Smooth muscle cell (in vitro differentiated cells): ENCODE results near the gene LSM11. TPM values are rescaled to one million over a fixed set of nuclear protein-coding genes. Genes with fewer than 3 reads are reported as not detected.

Experiments
- DNase-seq: peaks from one replicate; lab custom pipeline; 2025; ENCODE audit not compliant: unreplicated experiment; lab: John Stamatoyannopoulos, UW
- H2AFZ ChIP-seq: fragments of 200-600 bp; sonication (generic); 2 replicates; pipeline ENCODE4 v1.6.0; 2016; ENCODE audit warnings: antibody characterized with exemption, low read depth, mild to moderate bottlenecking
- H3F3A ChIP-seq: fragments of 200-600 bp; sonication (generic); 2 replicates; pipeline ENCODE4 v1.6.0; 2017; ENCODE audit warnings: antibody characterized with exemption, low read depth
- H3K27ac ChIP-seq: fragments of 200-600 bp; sonication (generic); 2 replicates; pipeline ENCODE4 v1.5.1; 2016; ENCODE audit warnings: low read depth, mild to moderate bottlenecking
- H3K27me3 ChIP-seq: fragments of 200-600 bp; sonication (generic); 2 replicates; pipeline ENCODE4 v1.6.1; 2016; ENCODE audit warnings: low read depth, mild to moderate bottlenecking
- H3K36me3 ChIP-seq: fragments of 200-600 bp; sonication (generic); 2 replicates; pipeline ENCODE4 v1.5.1; 2016; ENCODE audit warnings: low read depth
- H3K4me1 ChIP-seq: fragments of 200-600 bp; sonication (generic); 2 replicates; pipeline ENCODE4 v1.5.1; 2016; ENCODE audit warnings: low read depth
- H3K4me2 ChIP-seq: fragments of 200-600 bp; sonication (generic); 2 replicates; pipeline ENCODE4 v1.6.0; 2016; ENCODE audit warnings: mild to moderate bottlenecking
- H3K4me3 ChIP-seq: fragments of 200-600 bp; sonication (generic); 2 replicates; pipeline ENCODE4 v1.5.1; 2016; ENCODE audit warnings: mild to moderate bottlenecking
- H3K79me2 ChIP-seq: fragments of 200-600 bp; sonication (generic); 2 replicates; pipeline ENCODE4 v1.6.0; 2016; ENCODE audit warnings: low read depth, mild to moderate bottlenecking
- H3K9ac ChIP-seq: fragments of 200-600 bp; sonication (generic); 2 replicates; pipeline ENCODE4 v1.6.0; 2016; ENCODE audit warnings: low read depth
- H3K9me3 ChIP-seq: fragments of 200-600 bp; sonication (generic); replicated peaks from 2 replicates; pipeline ENCODE4 v1.5.1; 2016; ENCODE audit warnings: low read depth
- H4K20me1 ChIP-seq: fragments of 200-600 bp; sonication (generic); 2 replicates; pipeline ENCODE4 v1.6.0; 2016; ENCODE audit warnings: low read depth
- WGBS: methylation state at CpG from one replicate; pipeline ENCODE4 v1.1.7; 2016; ENCODE audit warnings: low lambda C conversion rate; 5-methylcytosine and 5-hydroxymethylcytosine counted together
- polyA plus RNA-seq: library from polyadenylated mRNA; unstranded; fragments of >200 nt; fragmentation: Nextera tagmentation; extraction: Ambion mirVana; gene quantifications from 2 replicates; pipeline ENCODE4 v1.2.1, GENCODE V29; 2016
- total RNA-seq: library from RNA; depleted of rRNA; stranded (reverse); fragments of >200 nt; gene quantifications from 2 replicates; pipeline ENCODE4 v1.2.3, GENCODE V29; 2014
- TF ChIP-seq, protein P1 (sequence below): fragments of 200-600 bp; sonication (generic); IDR thresholded peaks from 2 replicates; pipeline ENCODE4 v1.5.1; 2017; ENCODE audit warnings: borderline replicate concordance, mild to moderate bottlenecking, antibody characterized with exemption; ENCODE audit not compliant: insufficient read depth, poor library complexity, severe bottlenecking

The LSM11 gene
- total and polyA plus RNA-seq, 2 experiments from 2014 or later = 2.2 to 7.5 TPM

DNA sequence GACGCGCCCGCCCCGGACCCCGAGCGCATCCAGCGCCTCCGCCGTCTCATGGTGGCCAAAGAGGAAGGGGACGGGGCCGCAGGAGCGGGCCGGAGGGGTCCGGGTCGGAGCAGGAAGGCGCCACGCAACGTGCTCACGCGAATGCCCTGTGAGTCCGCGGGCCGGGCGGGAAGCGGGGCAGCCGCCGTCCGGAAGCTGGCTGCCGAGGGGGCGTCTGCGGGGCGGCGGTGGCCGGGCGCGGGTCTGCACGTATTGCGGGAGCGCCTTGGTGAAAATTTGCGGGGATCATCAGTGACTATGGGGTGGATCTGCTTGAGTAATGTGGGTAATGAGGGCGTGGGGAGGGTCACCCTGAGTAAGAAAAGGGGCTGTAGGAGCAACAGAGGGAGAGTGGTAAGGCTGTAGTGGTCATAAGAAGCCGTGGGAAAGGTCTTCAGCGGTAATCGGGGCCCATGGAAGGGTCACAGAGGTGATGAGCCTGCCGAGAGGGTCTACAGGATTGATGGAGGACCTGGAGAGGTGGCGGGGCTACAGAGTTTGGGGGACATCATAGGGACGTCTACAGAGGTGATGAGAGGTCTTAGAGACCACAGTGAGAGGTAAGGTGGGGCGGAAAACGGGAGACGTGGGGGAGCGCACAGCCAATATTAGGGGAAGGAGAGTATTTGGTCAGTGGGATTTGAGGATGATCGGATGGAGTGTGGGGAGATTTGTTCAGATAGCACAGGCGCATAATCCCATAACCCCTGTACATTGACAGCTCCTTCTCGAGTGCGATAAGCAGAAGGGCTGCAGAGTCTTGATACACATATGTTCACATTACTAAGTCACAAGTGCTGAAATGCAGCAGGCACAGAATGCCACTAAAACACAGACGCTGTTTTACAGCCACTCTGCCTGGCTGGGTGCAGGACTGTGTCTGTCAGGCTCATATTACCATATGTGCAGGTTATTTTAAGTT, 819 bp downstream of the LSM11 start:
- DNase-seq = no peak
- 16% methylated on average over 26 of the region's 56 CpGs for WGBS
- peak overlapping the region; percentile 85 for H3K4me2 ChIP-seq
- peaks cover 3% of the 10 kb centered on the region for H3K4me1 ChIP-seq
- no peaks in the 10 kb centered on the region for H3K36me3 ChIP-seq
- H3K4me3 ChIP-seq = peak overlapping the region; percentile 85
- H3K9me3 ChIP-seq = no peaks in the 10 kb centered on the region
- TF ChIP-seq, protein P1, sequence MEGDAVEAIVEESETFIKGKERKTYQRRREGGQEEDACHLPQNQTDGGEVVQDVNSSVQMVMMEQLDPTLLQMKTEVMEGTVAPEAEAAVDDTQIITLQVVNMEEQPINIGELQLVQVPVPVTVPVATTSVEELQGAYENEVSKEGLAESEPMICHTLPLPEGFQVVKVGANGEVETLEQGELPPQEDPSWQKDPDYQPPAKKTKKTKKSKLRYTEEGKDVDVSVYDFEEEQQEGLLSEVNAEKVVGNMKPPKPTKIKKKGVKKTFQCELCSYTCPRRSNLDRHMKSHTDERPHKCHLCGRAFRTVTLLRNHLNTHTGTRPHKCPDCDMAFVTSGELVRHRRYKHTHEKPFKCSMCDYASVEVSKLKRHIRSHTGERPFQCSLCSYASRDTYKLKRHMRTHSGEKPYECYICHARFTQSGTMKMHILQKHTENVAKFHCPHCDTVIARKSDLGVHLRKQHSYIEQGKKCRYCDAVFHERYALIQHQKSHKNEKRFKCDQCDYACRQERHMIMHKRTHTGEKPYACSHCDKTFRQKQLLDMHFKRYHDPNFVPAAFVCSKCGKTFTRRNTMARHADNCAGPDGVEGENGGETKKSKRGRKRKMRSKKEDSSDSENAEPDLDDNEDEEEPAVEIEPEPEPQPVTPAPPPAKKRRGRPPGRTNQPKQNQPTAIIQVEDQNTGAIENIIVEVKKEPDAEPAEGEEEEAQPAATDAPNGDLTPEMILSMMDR = no peak
- peak overlapping the region; percentile 81 for H2AFZ ChIP-seq
- H3K27ac ChIP-seq = no peak overlapping the region
- H3K9ac ChIP-seq = peak overlapping the region; percentile 61
- H3K79me2 ChIP-seq = peaks cover 5% of the 10 kb centered on the region
- H3K27me3 ChIP-seq = no peaks in the 10 kb centered on the region
- H4K20me1 ChIP-seq = no peaks in the 10 kb centered on the region
- no peaks in the 10 kb centered on the region for H3F3A ChIP-seq

- Histone ChIP-seq H3K36me3 (no peaks in the 10 kb centered on the region), H3K4me3 (peak overlapping the region; percentile 85), H3K9me3 (no peaks in the 10 kb centered on the region), H3K9ac (no peak overlapping the region), H2AFZ (no peak overlapping the region), H3K27ac (no peak overlapping the region), H4K20me1 (no peaks in the 10 kb centered on the region), H3K4me1 (peaks cover 3% of the 10 kb centered on the region), H3K79me2 (peaks cover 5% of the 10 kb centered on the region), H3K4me2 (peak overlapping the region; percentile 85), H3F3A (no peaks in the 10 kb centered on the region), H3K27me3 (no peaks in the 10 kb centered on the region)
- no peak for DNase-seq
- WGBS = 96% methylated on average over 4 of the region's 4 CpGs
- TF ChIP-seq, protein P1 = no peak
These were observed 1.5 kb downstream of the LSM11 start for GRCh38 chr5:157745041-157745456.

GRCh38 chr5:157747173-157747740, 3.7 kb downstream of the LSM11 start:
- H3K36me3 ChIP-seq = no peaks in the 10 kb centered on the region
- TF ChIP-seq, protein P1 = no peak
- no peak overlapping the region for H3K9ac ChIP-seq
- peaks cover 5% of the 10 kb centered on the region for H3K79me2 ChIP-seq
- no peak overlapping the region for H2AFZ ChIP-seq
- no peak for DNase-seq
- H3K27me3 ChIP-seq = no peaks in the 10 kb centered on the region
- whole genome bisulfite sequencing = 95% methylated on average over 6 of the region's 6 CpGs
- no peak overlapping the region for H3K27ac ChIP-seq
- H4K20me1 ChIP-seq = no peaks in the 10 kb centered on the region
- H3F3A ChIP-seq = no peaks in the 10 kb centered on the region
- H3K4me2 ChIP-seq = no peak overlapping the region
- no peaks in the 10 kb centered on the region for H3K9me3 ChIP-seq
- no peak overlapping the region for H3K4me3 ChIP-seq
- peaks cover 3% of the 10 kb centered on the region for H3K4me1 ChIP-seq
